IPS DF 6.9 (cell line): Measurements from ENCODE around the gene SPANXN5.
"Not testable (repeated sequence)": the region's sequence is repeated elsewhere in the genome, so short reads cannot be mapped to it uniquely, and the experiment has no call there.

ENCODE experiments used
- DNase-seq: peaks from one replicate; pipeline ENCODE4 v3.0.0-alpha.2; 2013; ENCODE audit warnings: low read depth, low spot score
- H3K27ac ChIP-seq: one replicate; pipeline ENCODE4 v1.5.1; 2013; ENCODE audit warnings: low read length, control low read depth
- H3K27me3 ChIP-seq: 2 replicates; pipeline ENCODE4 v1.6.1; 2013; ENCODE audit warnings: mild to moderate bottlenecking, low read length; ENCODE audit not compliant: control insufficient read depth, insufficient read depth
- H3K36me3 ChIP-seq: 2 replicates; pipeline ENCODE4 v1.6.1; 2013; ENCODE audit warnings: low read length; ENCODE audit not compliant: control insufficient read depth, insufficient read depth
- H3K4me1 ChIP-seq: 2 replicates; pipeline ENCODE4 v1.6.1; 2013; ENCODE audit warnings: low read length; ENCODE audit not compliant: control insufficient read depth, insufficient read depth
- H3K4me3 ChIP-seq: 2 replicates; pipeline ENCODE4 v1.5.1; 2013; ENCODE audit warnings: mild to moderate bottlenecking, low read length
- H3K9me3 ChIP-seq: 2 replicates; pipeline ENCODE4 v1.6.1; 2013; ENCODE audit warnings: low read length, inconsistent platforms; ENCODE audit not compliant: control insufficient read depth, insufficient read depth
- WGBS: extraction: QIAGEN DNeasy Blood & Tissue Kit; methylation state at CpG from one replicate; pipeline ENCODE4 v1.1.7; 2013; ENCODE audit warnings: mixed read lengths, missing lambda C conversion rate; ENCODE audit not compliant: insufficient read length, insufficient coverage; 5-methylcytosine and 5-hydroxymethylcytosine counted together

The SPANXN5 gene

DNA sequence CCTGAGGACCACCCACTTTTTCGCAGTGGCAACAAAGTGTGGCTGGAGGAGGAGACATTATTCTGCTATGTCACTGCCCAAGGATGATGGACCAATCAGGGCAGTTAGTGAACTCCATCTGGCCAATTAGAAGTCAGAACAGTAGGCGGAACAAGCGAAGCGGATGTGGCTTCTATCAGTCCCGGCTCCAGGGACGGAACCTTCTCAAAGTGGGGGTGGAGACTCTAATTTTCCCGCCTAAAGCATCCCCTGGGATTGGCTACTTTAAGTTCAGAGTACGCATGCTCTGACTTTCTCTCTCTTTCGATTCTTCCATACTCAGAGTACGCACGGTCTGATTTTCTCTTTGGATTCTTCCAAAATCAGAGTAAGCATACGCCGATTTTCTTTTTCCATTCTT, 46.3 kb downstream of the SPANXN5 start, which contains the start of gene SSX2B:
SSX2B (plus strand) TSS at position 301 of the 400 bp plus-strand sequence. CDS start 1,429 bp downstream, outside the sequence.
- H3K9me3 ChIP-seq, H3K4me3 ChIP-seq, H3K27ac ChIP-seq, H3K27me3 ChIP-seq, DNase-seq, H3K36me3 ChIP-seq, H3K4me1 ChIP-seq: not testable (repeated sequence)
- no CpG with 5 or more reads among the region's 13 CpGs for WGBS
